MM.1S (cell line): ENCODE measurements around the gene PRKCB.

Source experiments
- EZH2 ChIP-seq: fragments of 300-600 bp; sonication (generic); optimal IDR thresholded peaks from 2 replicates; pipeline ENCODE3; 2017; ENCODE audit warnings: low read depth, mild to moderate bottlenecking, antibody characterized with exemption, low read length, mixed read lengths
- EZH2phosphoT487 ChIP-seq: fragments of 300-600 bp; sonication (generic); IDR thresholded peaks from 2 replicates; pipeline ENCODE4 v1.6.1; 2018; ENCODE audit warnings: antibody characterized with exemption, low read length
- TF ChIP-seq, protein P1 (sequence below): fragments of 300-600 bp; sonication (generic); IDR thresholded peaks from 2 replicates; pipeline ENCODE4 v1.5.1; 2016; ENCODE audit warnings: antibody characterized with exemption, low read length, mixed read lengths

DNA sequence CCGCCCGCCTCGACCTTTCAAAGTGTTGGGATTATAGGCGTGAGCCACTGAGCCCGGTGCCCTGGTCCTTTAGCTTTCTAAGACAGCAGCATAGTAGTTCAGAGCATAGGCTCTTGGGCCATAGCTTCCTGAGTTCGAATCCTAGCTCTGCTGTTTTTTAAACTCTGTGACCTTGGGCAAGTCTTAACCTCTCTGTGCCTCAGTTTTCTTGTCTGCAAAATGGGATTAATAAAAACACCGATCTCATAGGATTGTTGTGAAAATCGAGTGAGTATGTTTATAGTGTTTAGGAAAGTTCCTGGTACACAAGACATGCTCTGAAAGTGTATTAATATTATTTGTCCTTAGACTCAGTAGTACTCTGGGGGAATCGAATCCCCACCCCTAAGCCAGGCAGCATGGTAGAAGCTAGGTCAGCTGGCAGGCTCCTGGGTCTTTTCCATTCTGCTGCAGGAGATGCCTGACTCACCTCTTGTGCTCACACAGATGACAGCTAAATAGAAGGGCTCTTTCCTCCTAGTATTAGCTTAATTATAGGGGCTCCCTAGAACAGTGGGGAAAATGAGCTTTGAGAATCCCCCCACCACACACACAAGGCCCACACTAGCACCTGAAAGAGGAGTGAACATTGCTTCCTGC lies 44.1 kb downstream of the PRKCB start:
- TF ChIP-seq EZH2 (no peak), EZH2phosphoT487 (no peak)
- TF ChIP-seq, protein P1, sequence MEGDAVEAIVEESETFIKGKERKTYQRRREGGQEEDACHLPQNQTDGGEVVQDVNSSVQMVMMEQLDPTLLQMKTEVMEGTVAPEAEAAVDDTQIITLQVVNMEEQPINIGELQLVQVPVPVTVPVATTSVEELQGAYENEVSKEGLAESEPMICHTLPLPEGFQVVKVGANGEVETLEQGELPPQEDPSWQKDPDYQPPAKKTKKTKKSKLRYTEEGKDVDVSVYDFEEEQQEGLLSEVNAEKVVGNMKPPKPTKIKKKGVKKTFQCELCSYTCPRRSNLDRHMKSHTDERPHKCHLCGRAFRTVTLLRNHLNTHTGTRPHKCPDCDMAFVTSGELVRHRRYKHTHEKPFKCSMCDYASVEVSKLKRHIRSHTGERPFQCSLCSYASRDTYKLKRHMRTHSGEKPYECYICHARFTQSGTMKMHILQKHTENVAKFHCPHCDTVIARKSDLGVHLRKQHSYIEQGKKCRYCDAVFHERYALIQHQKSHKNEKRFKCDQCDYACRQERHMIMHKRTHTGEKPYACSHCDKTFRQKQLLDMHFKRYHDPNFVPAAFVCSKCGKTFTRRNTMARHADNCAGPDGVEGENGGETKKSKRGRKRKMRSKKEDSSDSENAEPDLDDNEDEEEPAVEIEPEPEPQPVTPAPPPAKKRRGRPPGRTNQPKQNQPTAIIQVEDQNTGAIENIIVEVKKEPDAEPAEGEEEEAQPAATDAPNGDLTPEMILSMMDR, result no peak
